DND-41 (cell line): ENCODE measurements around the gene NPPB.

ENCODE experiments used
- ATAC-seq: fragments of 200-7000 bp; cut with Tn5 transposase; 3 replicates; pipeline ENCODE4 v1.9.1; 2021; ENCODE audit warnings: low read depth; ENCODE audit not compliant: insufficient read depth
- DNase-seq: peaks from one replicate; pipeline ENCODE4 v3.0.0-alpha.2; 2020
- H2AFZ ChIP-seq: 2 replicates; pipeline ENCODE4 v1.6.0; 2012; ENCODE audit warnings: low read depth, low read length
- H3K27ac ChIP-seq: 2 replicates; pipeline ENCODE4 v1.5.1; 2012; ENCODE audit warnings: low read length, inconsistent platforms
- H3K27me3 ChIP-seq: fragments of 200-600 bp; sonication (generic); 2 replicates; pipeline ENCODE4 v1.6.0; 2012; ENCODE audit warnings: low read length, mild to moderate bottlenecking, inconsistent platforms; ENCODE audit not compliant: insufficient read depth, poor library complexity
- H3K36me3 ChIP-seq: 2 replicates; pipeline ENCODE4 v1.5.1; 2012; ENCODE audit warnings: low read length, inconsistent platforms; ENCODE audit not compliant: insufficient read depth
- H3K4me1 ChIP-seq: 2 replicates; pipeline ENCODE4 v1.5.1; 2012; ENCODE audit warnings: mild to moderate bottlenecking, low read length; ENCODE audit not compliant: insufficient read depth
- H3K4me2 ChIP-seq: 2 replicates; pipeline ENCODE4 v1.6.0; 2012; ENCODE audit warnings: mild to moderate bottlenecking, moderate library complexity, low read length, inconsistent platforms; ENCODE audit not compliant: insufficient read depth
- H3K4me3 ChIP-seq, 2 experiments: fragments of 200-600 bp in 1 of 2; shearing (Covaris generic) in 1 of 2; 2 replicates each; pipeline ENCODE4 v1.5.1; 2012 to 2016; ENCODE audit warnings: inconsistent platforms in 2 of 2, low read length in 2 of 2, mild to moderate bottlenecking in 2 of 2, low read depth in 1 of 2, moderate library complexity in 1 of 2
- H3K79me2 ChIP-seq: 2 replicates; pipeline ENCODE4 v1.6.0; 2012; ENCODE audit warnings: low read length, inconsistent platforms; ENCODE audit not compliant: insufficient read depth
- H3K9ac ChIP-seq: 2 replicates; pipeline ENCODE4 v1.6.0; 2012; ENCODE audit warnings: low read depth, mild to moderate bottlenecking, inconsistent platforms, low read length, moderate library complexity
- H3K9me3 ChIP-seq: 2 replicates; pipeline ENCODE4 v1.5.1; 2012; ENCODE audit warnings: low read length, moderate library complexity, mild to moderate bottlenecking, inconsistent platforms; ENCODE audit not compliant: insufficient read depth, severe bottlenecking
- H4K20me1 ChIP-seq: 2 replicates; pipeline ENCODE4 v1.6.0; 2012; ENCODE audit warnings: low read length; ENCODE audit not compliant: insufficient read depth
- EZH2 ChIP-seq: IDR thresholded peaks from 3 replicates; pipeline ENCODE4 v1.6.1; 2012; ENCODE audit warnings: borderline replicate concordance, low read depth, mild to moderate bottlenecking, moderate library complexity, low read length, inconsistent platforms; ENCODE audit not compliant: severe bottlenecking
- TF ChIP-seq, protein P1 (sequence below): IDR thresholded peaks from 2 replicates; pipeline ENCODE4 v1.5.1; 2012; ENCODE audit warnings: borderline replicate concordance, low read length, moderate library complexity, mild to moderate bottlenecking; ENCODE audit not compliant: poor library complexity, severe bottlenecking; ENCODE audit errors: extremely low read depth

NPPB gene

DNA sequence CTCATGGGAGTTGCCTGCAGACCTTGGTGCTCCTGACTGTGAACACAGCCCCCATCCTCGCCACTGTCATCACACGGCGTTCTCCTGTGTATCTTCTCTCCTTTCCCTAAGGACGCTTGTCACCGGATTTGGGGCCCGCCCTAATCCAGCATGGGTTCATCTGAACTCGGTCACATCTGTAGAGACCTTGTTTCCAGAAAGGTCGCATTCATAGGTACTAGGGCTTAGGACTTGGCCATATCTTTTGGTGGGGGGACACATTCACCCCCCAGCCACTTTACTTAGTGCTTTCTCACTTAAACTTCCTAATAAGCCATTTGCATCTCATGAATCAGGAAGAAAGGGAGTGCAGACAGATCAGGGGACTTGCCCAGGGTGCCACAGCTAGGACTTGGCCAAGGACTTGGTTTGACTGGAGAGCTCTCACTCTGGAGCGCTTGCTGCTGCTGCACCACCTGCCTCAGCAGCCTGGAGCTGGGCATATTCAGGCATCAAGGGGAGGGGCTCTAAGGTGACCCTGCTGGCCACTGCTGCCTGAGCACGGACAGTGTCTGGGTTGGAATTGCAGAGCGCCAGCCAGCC lies 20.9 kb downstream of the NPPB start:
- no peak for ATAC-seq

DNA sequence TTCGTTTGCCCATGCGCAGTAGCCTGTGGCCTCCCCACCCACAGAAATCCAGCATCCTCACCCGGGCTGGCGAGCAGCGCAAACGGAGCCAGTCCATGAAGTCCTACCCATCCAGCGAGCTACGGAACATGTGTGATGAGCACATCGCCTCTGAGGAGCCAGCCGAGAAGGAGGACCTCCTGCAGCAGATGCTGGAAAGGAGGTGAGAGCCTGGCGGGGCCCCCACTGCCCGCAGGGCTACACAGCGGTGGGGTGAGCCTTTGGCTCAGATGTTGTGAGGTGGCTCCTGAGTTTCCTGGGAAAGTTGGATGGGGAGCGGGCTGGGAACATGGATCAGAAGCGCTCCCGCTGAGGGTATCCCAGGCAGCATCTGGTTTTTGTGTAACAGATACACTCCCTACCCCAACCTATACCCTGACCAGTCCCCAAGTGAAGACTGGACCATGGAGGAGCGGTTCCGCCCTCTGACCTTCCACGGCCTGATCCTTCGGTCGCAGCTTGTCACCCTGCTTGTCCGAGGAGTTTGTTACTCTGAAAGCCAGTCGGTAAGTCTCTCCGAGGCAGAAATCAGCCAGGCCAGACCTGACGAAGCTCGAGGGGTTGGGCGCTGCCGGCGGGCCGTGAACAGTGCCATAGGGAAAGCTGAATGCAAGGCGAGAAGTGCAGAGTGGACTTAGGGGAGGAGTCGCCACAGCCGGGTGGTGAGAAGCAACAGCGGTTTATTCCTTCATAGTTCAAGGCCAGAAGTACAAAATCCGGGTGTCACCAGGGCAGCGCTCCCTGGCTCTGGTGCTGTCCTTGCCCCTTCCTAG lies 21.6 kb downstream of the NPPB start:
- no peak for TF ChIP-seq EZH2
- DNase-seq: no peak
- Histone ChIP-seq H3K36me3 (peaks cover 98% of the 10 kb centered on the region), H2AFZ (no peak overlapping the region), H3K4me1 (no peaks in the 10 kb centered on the region), H3K4me3 (no peak overlapping the region), H3K9me3 (no peaks in the 10 kb centered on the region), H3K79me2 (no peaks in the 10 kb centered on the region), H3K9ac (no peak overlapping the region), H3K27ac (no peak overlapping the region), H3K4me2 (no peak overlapping the region), H4K20me1 (peaks cover 39% of the 10 kb centered on the region), H3K27me3 (no peaks in the 10 kb centered on the region)
- ATAC-seq: no peak

More for the DNA sequence above, 20.9 kb downstream of the NPPB start:
- H2AFZ ChIP-seq: no peak overlapping the region
- H3K4me1 ChIP-seq: no peaks in the 10 kb centered on the region
- no peak overlapping the region for H3K4me2 ChIP-seq
- H3K36me3 ChIP-seq: peaks cover 98% of the 10 kb centered on the region
- H3K27me3 ChIP-seq: no peaks in the 10 kb centered on the region
- no peak for TF ChIP-seq EZH2
- TF ChIP-seq, protein P1, sequence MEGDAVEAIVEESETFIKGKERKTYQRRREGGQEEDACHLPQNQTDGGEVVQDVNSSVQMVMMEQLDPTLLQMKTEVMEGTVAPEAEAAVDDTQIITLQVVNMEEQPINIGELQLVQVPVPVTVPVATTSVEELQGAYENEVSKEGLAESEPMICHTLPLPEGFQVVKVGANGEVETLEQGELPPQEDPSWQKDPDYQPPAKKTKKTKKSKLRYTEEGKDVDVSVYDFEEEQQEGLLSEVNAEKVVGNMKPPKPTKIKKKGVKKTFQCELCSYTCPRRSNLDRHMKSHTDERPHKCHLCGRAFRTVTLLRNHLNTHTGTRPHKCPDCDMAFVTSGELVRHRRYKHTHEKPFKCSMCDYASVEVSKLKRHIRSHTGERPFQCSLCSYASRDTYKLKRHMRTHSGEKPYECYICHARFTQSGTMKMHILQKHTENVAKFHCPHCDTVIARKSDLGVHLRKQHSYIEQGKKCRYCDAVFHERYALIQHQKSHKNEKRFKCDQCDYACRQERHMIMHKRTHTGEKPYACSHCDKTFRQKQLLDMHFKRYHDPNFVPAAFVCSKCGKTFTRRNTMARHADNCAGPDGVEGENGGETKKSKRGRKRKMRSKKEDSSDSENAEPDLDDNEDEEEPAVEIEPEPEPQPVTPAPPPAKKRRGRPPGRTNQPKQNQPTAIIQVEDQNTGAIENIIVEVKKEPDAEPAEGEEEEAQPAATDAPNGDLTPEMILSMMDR: no peak
- H3K4me3 ChIP-seq: no peak overlapping the region
- H3K79me2 ChIP-seq: no peaks in the 10 kb centered on the region
- no peak for DNase-seq
- H4K20me1 ChIP-seq: peaks cover 41% of the 10 kb centered on the region
- no peaks in the 10 kb centered on the region for H3K9me3 ChIP-seq
- no peak overlapping the region for H3K9ac ChIP-seq
- no peak overlapping the region for H3K27ac ChIP-seq

DNA sequence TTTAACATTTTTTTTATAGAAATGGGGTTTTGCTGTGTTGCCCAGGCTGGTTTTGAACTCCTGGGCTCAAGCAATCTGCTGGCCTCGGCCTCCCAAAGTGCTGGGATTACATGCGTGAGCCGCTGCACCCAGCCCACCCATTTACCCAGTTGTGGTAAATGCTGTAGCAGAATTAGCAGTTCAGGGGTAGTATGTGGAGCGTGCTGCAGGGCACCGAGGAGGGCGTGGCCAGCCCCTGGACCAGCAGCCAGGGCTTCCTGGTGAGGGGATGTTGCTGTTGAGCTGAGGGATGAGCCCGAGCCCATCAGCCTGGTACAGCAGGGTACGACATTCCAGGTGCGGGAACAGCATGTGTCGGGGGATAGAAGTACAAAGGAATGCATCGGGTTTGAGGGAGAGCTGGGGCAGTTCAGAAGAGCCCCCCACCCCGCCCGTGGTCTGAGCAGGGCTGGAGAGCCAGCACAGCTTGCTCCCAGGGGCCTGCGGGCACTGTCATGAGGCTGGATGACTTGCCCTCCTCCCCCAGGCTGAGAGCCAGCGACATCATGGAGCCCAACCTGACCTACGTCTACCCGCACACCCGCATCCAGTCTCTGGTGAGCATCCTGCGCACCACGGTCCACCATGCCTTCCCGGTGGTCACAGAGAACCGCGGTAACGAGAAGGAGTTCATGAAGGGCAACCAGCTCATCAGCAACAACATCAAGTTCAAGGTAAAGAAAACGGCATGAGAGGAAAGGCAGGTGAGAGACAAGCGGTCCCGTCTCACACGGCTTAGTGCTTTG lies 23.1 kb downstream of the NPPB start:
- TF ChIP-seq, protein P1: no peak
- no peak for TF ChIP-seq EZH2
- H3K27me3 ChIP-seq: no peaks in the 10 kb centered on the region
- no peaks in the 10 kb centered on the region for H3K9me3 ChIP-seq
- no peak for DNase-seq
- no peaks in the 10 kb centered on the region for H3K4me1 ChIP-seq
- H3K4me3 ChIP-seq: no peak overlapping the region
- H3K4me2 ChIP-seq: no peak overlapping the region
- peaks cover 32% of the 10 kb centered on the region for H4K20me1 ChIP-seq
- no peak overlapping the region for H2AFZ ChIP-seq
- no peak for ATAC-seq
- no peak overlapping the region for H3K9ac ChIP-seq
- peaks cover 95% of the 10 kb centered on the region for H3K36me3 ChIP-seq
- H3K27ac ChIP-seq: no peak overlapping the region
- H3K79me2 ChIP-seq: no peaks in the 10 kb centered on the region
